Stimulated activated CD4-positive, alpha-beta T cell treated with anti-CD3 and anti-CD28 coated beads, Interleukin-1b, Interleukin-23, amount 100 ng/mL, for 48 hours (primary cell): ENCODE measurements around the gene MTG1.
"Not testable (repeated sequence)": the region's sequence is repeated elsewhere in the genome, so short reads cannot be mapped to it uniquely, and the experiment has no call there.

ENCODE experiments used
- DNase-seq: peaks from one replicate; pipeline ENCODE4 v3.0.0-alpha.2; 2020

Gene MTG1

GRCh38 chr10:133454204-133454893 is 60.4 kb downstream of the MTG1 start:
- DNase-seq, result no peak

- DNase-seq, result no peak
Observed at GRCh38 chr10:133455196-133455595, 61.2 kb downstream of the MTG1 start.

DNA sequence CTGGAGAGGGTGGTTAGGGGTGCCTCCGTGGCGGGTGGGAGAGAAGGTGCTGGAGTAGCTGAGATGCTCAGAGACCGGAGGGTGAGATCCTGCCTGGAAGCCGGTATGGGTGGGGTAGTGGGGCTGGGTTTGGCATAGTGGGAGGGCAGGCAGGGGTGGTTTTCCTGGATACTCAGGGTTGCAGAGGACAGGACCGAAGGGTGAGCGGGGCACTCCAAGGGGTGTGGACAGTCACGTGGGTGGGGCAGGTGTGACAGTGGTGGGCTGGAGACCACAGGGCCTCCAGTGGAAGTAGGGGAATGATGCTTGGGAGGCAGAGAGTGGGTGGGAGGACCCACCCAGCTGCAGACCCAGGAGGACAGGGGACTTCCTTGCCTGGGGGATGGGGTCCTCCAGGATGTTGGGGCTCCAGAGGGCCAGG is 61.7 kb downstream of the MTG1 start:
- no peak for DNase-seq

GRCh38 chr10:133456041-133456951 is 62.3 kb downstream of the MTG1 start:
- no peak for DNase-seq

DNA sequence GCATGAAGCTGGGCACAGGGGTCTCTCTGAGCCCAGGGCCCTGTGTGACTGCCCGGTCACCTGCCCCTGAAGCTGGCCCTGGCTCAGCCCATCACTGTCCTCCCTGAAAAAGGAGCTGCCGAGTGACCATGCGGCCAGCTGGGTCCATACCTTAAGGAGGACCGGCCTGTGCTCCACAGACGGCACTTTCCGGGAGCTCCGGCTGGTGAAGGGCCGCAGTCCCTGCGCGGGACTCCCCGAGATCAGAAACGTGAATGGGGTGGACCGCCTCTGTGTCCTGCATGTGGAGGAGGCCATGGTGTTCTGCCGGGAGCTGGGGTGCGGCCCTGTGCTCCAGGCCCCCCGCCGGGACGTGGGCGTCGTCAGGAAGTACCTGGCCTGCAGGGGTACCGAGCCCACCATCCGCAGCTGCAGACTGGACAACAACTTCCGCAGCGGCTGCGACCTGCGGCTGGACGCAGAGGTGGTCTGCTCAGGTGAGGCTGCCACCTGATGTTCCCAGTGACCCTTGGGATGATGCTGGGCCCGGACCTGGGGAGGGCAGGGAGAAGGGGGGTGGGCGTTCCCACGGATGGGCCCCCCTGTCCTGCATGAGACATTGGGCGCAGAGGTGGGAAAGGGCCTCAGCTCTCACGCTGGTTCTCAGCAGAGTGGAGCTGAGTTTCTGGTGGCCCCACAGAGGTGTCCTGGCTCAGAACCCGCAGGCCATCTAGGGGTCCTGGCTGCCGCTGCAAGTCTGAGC is 63.3 kb downstream of the MTG1 start:
- no peak for DNase-seq

- no peak for DNase-seq
Observed at GRCh38 chr10:133458021-133458709, 64.2 kb downstream of the MTG1 start.

DNA sequence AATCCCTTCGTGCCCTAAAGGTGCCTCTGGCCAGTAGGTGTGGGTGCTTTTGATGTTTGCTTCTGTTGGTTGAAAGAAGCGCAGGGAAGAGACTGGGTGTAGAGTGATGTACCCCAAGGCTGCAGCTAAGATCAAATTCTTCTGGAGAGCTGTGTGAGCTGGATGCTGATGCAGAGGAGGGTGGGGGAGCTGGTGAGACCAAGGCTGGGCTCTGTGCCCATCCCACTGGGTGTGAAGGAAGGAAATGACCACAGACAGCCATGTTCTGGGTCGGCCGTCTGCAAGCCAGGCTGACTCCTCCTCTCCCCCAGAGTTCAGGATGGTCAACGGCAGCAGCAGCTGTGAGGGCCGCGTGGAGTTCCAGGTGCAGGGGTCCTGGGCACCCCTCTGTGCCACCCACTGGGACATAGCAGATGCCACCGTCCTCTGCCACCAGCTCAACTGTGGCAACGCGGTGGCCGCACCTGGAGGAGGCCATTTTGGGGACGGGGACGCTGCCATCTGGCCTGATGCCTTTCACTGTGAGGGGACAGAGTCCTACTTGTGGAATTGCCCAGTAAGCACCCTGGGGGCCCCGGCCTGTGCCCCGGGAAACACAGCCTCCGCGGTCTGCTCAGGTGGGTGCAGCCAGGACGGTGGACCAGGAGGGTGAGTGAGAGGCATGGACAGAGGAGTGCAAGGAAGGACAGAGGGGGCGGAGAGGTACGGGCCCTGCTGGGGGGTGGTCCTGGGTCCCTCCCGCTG is 64.9 kb downstream of the MTG1 start:
- no peak for DNase-seq

- no peak for DNase-seq
Observed at GRCh38 chr10:133459454-133460207, 65.7 kb downstream of the MTG1 start.

GRCh38 chr10:133460208-133460769 is 66.3 kb downstream of the MTG1 start:
- DNase-seq, result no peak

DNA sequence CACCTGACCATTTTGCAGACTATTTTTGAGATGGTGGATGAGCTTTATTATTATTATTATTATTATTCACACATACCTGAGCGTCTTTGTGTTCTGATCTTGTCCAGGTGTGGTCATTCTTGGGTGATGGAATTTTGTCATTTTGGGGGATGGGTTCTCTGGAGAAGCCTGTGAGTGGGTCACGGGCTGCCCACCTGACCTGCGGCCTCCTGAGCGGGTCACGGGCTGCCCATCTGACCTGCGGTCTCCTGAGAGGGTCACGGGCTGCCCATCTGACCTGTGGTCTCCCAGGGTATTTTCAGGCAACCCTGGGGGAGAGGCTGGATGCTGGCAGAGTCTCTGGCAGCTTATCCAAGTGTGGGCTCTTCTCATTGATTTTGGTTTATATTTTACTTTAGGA is 67.1 kb downstream of the MTG1 start:
- no peak for DNase-seq

DNA sequence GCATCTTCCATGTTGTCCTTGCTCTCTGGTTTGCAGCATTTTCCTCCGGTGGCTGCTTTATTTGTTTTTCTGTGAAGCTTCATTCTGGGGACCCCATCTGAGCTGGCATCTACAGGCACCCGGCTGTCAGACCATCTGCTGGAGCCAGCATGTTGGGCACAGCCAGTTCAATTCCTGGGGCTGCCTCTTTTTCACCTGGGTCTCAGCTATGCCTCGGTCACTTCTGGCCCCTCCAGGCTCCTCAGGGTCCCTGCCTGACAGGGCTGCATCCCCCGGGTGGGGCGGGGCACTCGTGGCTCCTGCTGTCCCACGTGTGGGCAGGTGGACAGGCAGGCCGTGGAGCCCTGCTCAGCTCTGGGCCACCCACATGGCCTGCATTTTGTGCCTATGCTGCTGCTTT is 67.9 kb downstream of the MTG1 start:
- no peak for DNase-seq

GRCh38 chr10:133462512-133463305 is 68.8 kb downstream of the MTG1 start:
- DNase-seq, result no peak

GRCh38 chr10:133464582-133465031 is 70.7 kb downstream of the MTG1 start:
- no peak for DNase-seq

- DNase-seq, result no peak
Observed at GRCh38 chr10:133465191-133465949, 71.4 kb downstream of the MTG1 start.

GRCh38 chr10:133465950-133466474 is 72.1 kb downstream of the MTG1 start:
- no peak for DNase-seq

- no peak for DNase-seq
Observed at GRCh38 chr10:133466683-133467275, 72.8 kb downstream of the MTG1 start.

DNA sequence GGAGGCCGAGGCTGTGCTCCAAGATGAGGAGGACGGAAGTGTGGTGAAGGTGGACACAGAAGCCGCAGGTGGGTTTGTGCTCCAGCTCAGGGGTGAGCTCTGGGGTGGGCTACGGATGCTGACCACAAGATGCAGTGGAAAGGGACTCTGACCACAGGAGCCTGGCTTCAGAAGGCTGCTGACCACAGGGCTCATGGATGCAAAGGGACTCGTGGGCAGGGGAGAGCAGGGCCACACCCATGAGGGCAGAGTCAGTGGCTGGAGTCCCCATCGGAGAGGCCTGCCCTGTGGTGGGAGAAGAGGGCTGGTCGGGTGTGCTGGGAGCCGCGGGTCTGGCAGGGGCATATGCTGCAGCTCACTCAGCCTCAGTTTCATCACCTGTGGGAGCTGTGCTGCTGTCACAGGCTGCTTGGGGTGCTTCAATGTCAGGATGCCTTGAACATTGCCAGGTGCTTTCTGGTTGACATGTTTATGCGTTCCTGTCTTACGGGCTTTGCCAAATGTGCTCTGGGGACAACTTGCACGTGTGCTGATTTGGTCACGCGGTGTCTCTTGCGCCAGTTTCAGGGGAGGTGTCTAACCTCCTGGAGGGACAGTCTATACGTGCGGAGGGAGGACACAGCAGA is 73.4 kb downstream of the MTG1 start:
- DNase-seq, result no peak

DNA sequence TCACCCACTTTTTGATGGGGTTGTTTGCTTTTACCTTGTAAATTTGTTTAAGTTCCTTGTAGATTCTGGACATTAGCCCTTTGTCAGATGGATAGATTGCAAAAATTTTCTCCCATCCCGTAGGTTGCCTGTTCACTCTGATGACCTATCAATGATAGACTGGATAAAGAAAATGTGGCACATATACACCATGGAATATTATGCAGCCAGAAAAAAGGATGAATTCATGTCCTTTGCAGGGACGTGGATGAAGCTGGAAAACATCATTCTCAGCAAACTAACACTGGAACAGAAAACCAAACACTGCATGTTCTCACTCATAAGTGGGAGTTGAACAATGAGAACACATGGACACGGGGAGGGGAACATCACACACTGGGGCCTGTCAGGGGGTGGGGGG is 75.2 kb downstream of the MTG1 start:
- not testable (repeated sequence) for DNase-seq
